ENCODE data around the gene FLNB.

Gene FLNB

DNA sequence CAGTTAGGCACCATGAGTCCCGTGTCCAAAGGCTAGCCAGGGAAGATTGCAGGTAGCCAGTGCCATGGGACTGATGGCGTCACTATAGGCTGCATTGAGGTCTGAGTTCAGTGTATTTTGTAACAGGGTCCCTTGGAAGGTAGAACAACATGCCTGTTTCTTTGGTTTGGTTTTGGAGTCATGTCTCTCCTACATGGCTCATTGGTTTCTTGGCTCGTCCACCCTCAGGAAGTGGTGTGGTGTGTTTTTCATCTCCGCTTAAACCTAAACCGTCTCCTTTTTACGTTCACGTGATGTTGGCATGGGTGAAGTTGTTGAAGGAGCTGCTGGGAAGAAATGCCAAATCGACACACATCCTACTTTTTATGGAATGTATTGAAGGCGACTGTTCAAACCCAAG, 71.6 kb downstream of the FLNB start:
- TF ChIP-seq, protein P1, sequence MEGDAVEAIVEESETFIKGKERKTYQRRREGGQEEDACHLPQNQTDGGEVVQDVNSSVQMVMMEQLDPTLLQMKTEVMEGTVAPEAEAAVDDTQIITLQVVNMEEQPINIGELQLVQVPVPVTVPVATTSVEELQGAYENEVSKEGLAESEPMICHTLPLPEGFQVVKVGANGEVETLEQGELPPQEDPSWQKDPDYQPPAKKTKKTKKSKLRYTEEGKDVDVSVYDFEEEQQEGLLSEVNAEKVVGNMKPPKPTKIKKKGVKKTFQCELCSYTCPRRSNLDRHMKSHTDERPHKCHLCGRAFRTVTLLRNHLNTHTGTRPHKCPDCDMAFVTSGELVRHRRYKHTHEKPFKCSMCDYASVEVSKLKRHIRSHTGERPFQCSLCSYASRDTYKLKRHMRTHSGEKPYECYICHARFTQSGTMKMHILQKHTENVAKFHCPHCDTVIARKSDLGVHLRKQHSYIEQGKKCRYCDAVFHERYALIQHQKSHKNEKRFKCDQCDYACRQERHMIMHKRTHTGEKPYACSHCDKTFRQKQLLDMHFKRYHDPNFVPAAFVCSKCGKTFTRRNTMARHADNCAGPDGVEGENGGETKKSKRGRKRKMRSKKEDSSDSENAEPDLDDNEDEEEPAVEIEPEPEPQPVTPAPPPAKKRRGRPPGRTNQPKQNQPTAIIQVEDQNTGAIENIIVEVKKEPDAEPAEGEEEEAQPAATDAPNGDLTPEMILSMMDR (IDR thresholded peaks at IDR 0.05; ENCODE audit: borderline replicate concordance, insufficient read depth, low read depth, low read length) = no peak
- H3K4me3 ChIP-seq (ENCODE audit: low read depth, low read length) = no peak overlapping the region

DNA sequence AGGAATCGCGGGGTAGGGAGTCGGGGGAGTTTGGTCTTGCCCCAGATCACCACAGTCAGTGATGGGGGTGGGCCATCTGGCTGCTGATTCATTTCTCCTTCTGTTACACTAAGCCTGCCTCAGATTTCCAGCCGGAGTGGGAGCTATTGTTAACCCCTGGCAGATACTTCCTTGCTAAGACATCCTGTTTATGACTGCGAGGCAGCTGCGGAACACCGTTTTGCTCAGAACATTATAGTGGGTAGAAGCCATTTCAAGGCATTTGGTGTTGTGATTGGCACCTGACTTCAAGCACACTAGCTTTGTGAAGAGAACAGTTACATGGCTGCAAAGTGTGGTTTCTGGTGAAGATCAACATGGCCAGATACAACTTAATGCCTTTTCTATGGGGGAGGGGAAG, 73.8 kb downstream of the FLNB start:
- H3K4me3 ChIP-seq (ENCODE audit: low read depth, low read length) = no peak overlapping the region
- TF ChIP-seq, protein P1 (IDR thresholded peaks at IDR 0.05; ENCODE audit: borderline replicate concordance, insufficient read depth, low read depth, low read length) = no peak

DNA sequence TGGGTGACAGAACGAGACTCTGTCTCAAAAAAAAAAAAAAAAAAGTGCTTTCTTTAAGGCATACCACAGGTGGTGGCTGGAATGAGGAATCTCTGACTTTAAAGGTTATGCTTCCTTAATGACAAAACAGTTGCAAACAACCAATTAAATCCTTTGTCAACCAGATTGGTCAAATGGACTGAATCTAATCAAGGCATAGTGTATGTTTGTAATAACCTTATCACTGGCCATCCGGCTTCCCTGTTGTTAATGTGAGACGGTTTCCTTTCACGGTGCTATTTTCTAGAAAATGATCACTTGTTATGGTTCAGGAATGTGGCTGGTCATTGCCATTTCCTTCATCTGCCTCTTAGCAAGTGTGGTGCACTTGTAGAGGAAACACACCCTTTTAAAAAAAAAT, 75.9 kb downstream of the FLNB start:
- H3K4me3 ChIP-seq (ENCODE audit: low read depth, low read length) = no peak overlapping the region
- TF ChIP-seq, protein P1 (IDR thresholded peaks at IDR 0.05; ENCODE audit: borderline replicate concordance, insufficient read depth, low read depth, low read length) = no peak

DNA sequence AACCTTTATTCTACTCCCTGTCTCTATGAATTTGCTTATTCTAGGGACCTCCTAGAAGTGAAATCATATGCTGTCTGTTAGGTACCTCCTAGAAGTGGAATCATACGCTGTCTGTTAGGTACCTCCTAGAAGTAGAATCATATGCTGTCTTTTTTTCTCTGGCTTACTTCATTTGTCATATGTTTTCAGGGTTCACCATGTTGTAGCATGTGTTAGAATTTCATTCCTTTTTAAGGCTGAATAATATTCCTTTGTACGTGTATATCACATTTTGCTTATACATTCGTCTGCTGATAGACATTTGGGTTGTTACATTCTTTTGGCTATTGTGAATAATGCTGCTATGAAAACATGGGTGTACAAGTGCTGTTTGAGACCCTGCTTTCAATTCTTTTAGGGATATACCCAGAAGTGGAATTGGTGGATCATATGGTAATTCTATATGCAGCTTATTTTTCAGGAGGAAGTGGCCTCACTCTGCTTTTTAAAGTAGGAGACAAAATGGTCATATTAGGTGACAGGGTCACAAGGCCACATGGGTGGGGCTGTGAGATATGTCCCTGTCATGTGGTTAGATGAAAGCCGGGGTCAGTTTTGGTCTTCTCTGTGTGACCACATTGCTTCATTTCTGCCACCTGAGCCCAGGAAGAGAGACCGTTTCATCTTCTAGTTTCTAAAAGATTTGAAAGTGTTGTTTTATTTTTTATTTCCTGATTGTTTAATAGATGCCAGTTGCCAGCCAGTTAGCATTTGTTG, 76.7 kb downstream of the FLNB start:
- no peak overlapping the region for H3K4me3 ChIP-seq (ENCODE audit: low read depth, low read length)
- TF ChIP-seq, protein P1 (IDR thresholded peaks at IDR 0.05; ENCODE audit: borderline replicate concordance, insufficient read depth, low read depth, low read length) = no peak

DNA sequence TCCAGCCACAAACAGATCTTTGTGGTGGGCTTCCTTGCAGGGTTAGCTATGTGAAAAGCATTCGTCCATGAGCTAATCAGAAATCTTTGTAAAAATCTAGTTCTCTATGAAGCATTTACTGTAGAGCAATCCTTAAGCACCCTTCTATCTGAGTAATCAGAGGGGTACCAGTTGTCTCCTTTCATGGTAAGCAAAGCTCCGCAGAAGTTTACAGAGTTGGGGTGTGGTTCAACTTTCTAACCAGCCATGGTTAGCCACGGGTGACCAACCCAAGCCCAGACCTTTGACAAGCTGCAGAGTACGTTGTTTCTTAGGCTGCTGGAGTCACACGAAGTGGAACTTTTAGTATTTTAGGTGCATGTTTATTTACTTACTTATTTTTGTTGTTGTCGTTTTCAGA, 77.4 kb downstream of the FLNB start:
- H3K4me3 ChIP-seq (ENCODE audit: low read depth, low read length) = no peak overlapping the region
- TF ChIP-seq, protein P1 (IDR thresholded peaks at IDR 0.05; ENCODE audit: borderline replicate concordance, insufficient read depth, low read depth, low read length) = no peak

DNA sequence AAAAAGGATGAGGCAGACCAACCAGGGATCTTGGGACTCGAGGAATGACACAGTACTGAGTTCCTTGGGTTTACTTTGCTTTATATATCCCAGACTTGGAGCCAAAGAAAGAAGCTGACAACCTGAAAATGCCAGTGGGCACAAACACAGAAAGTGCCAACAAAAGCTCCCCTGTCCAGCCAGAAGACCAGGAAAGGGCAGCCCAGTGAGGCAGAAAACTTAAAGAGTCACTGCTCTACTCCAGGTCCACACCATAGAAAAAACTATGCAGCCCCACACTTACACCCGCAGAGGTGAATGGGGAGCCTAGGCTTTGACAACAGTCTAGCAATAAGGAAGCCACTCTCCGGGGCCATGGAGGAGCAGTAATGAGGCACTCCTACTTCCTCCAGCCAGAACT, 80.3 kb downstream of the FLNB start:
- no peak overlapping the region for H3K4me3 ChIP-seq (ENCODE audit: low read depth, low read length)
- TF ChIP-seq, protein P1 (IDR thresholded peaks at IDR 0.05; ENCODE audit: borderline replicate concordance, insufficient read depth, low read depth, low read length) = no peak

DNA sequence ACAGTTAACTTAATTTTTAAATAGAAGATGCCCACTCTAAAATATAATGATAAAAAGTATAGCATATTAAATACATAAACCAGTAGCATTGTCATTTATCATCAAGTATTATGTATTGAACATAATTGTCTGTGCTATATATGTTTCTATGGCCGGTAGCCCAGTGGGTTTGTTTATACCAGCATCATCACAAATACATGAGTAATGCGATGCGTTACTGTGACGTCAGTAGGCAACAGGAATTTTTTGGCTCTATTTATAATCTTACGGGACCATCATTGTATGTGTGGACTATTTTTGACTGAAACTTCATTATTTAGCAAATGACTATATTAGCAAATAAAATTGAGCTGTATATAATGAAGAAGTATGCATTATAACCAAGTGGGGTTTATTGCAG, 82.1 kb downstream of the FLNB start:
- TF ChIP-seq, protein P1 (IDR thresholded peaks at IDR 0.05; ENCODE audit: borderline replicate concordance, insufficient read depth, low read depth, low read length) = no peak
- no peak overlapping the region for H3K4me3 ChIP-seq (ENCODE audit: low read depth, low read length)
